Thoracic aorta (tissue), 2 donors: ENCODE measurements around the gene SCN10A. TPM values are rescaled to one million over a fixed set of nuclear protein-coding genes. Genes with fewer than 3 reads are reported as not detected.
A peak's percentile ranks its signal among the peaks of the same experiment; 100 is the strongest.

Experiments
- ATAC-seq: fragments of 150-250 bp; one replicate; pipeline ENCODE4 v1.8.0; 2017; ENCODE audit warnings: low read depth; ENCODE audit not compliant: insufficient number of reproducible peaks, low FRiP score
- DNase-seq: peaks from one replicate; pipeline ENCODE4 v3.0.0-alpha.2; 2020; ENCODE audit warnings: low spot score
- H3K27ac ChIP-seq, 2 donors: fragments of 200-600 bp; sonication (generic); 1 replicate in 1 of 2; 2 replicates in 1 of 2; pipeline ENCODE4 v1.5.1; 2016; ENCODE audit warnings: mild to moderate bottlenecking in 2 of 2, moderate library complexity in 2 of 2
- H3K27me3 ChIP-seq: fragments of 200-600 bp; sonication (generic); replicated peaks from 2 replicates; pipeline ENCODE4 v1.6.0; 2016; ENCODE audit warnings: mild to moderate bottlenecking; ENCODE audit not compliant: insufficient read depth
- H3K36me3 ChIP-seq: fragments of 200-600 bp; sonication (generic); one replicate; pipeline ENCODE4 v1.5.1; 2016
- H3K4me1 ChIP-seq, 2 donors: fragments of 200-600 bp; sonication (generic); 1 replicate in 1 of 2; 2 replicates in 1 of 2; pipeline versions ENCODE4 v1.5.1 to v1.6.0; 2016; ENCODE audit warnings: low read depth in 2 of 2, mild to moderate bottlenecking in 1 of 2; ENCODE audit not compliant: control insufficient read depth in 1 of 2
- H3K4me3 ChIP-seq: fragments of 200-600 bp; sonication (generic); 2 replicates; pipeline ENCODE4 v1.5.1; 2016; ENCODE audit warnings: mild to moderate bottlenecking
- H3K9me3 ChIP-seq: fragments of 200-600 bp; sonication (generic); 2 replicates; pipeline ENCODE4 v1.5.1; 2016
- total RNA-seq, 2 donors: library from RNA; depleted of rRNA; stranded (reverse); fragments of >200 nt; gene quantifications; one replicate each; pipeline versions ENCODE4 v1.1.0 to v1.2.3, GENCODE V29; 2016
- TF ChIP-seq, protein P1 (sequence below): fragments of 200-600 bp; sonication (generic); IDR thresholded peaks from one replicate; pipeline ENCODE4 v1.5.1; 2019; ENCODE audit warnings: antibody characterized with exemption

SCN10A gene
- total RNA-seq, 2 donors from 2014 or later: not detected

DNA sequence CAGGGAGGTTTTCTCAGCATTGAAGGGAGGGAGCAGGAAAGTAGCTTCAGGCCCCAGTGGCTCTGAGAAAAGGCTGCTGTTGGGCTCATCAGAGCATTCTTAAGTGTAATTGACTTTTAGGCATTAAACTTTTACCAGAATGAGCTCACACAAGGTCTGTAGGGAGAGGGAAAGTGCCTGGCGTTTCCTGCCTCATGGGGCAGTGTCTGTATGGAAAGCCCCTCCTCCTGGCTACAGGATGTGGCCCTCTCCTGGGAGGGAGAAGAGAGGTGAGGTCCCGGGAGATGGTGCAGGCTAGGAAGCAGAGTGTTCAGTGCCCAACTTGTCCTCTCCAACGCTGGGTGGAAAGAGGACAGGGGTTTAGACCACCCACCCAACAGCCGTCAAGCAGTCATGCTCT, 21.3 kb upstream of the SCN10A start:
- ATAC-seq (no peak), DNase-seq (no peak)
- H3K4me1 ChIP-seq: peaks cover 8 to 20% of the 10 kb centered on the region in 2 donors
- H3K4me3 ChIP-seq: no peak overlapping the region
- no peaks in the 10 kb centered on the region for H3K27me3 ChIP-seq
- no peaks in the 10 kb centered on the region for H3K9me3 ChIP-seq
- H3K27ac ChIP-seq: no peak overlapping the region
- no peaks in the 10 kb centered on the region for H3K36me3 ChIP-seq
- TF ChIP-seq, protein P1, sequence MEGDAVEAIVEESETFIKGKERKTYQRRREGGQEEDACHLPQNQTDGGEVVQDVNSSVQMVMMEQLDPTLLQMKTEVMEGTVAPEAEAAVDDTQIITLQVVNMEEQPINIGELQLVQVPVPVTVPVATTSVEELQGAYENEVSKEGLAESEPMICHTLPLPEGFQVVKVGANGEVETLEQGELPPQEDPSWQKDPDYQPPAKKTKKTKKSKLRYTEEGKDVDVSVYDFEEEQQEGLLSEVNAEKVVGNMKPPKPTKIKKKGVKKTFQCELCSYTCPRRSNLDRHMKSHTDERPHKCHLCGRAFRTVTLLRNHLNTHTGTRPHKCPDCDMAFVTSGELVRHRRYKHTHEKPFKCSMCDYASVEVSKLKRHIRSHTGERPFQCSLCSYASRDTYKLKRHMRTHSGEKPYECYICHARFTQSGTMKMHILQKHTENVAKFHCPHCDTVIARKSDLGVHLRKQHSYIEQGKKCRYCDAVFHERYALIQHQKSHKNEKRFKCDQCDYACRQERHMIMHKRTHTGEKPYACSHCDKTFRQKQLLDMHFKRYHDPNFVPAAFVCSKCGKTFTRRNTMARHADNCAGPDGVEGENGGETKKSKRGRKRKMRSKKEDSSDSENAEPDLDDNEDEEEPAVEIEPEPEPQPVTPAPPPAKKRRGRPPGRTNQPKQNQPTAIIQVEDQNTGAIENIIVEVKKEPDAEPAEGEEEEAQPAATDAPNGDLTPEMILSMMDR: no peak

DNA sequence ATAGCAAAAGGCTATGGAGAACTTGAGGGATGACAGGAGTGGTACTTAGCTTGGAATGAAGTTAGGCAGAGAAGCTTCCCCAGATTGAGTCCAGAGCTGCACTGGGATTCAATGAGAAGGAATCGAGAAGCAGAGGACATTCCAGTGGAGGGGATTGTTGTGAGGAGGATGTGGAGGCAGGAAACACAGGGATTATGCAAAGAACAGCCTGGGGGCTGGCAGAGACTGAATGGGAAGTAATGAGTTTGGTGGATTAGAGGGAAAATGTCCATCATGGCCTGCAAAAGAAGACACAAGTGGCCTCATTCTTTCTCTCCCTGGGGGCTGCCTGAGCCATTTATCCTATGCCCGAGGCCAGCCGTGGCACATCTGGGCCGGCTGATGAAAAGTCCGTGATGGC, 20.5 kb upstream of the SCN10A start:
- ATAC-seq: no peak
- Histone ChIP-seq H3K4me3 (no peak overlapping the region), H3K27me3 (no peaks in the 10 kb centered on the region), H3K36me3 (no peaks in the 10 kb centered on the region), H3K27ac (no peak overlapping the region), H3K9me3 (no peaks in the 10 kb centered on the region), H3K4me1 (peaks cover 8 to 20% of the 10 kb centered on the region in 2 donors)
- TF ChIP-seq, protein P1: no peak
- no peak for DNase-seq

GRCh38 chr3:38835939-38836338, 19.9 kb upstream of the SCN10A start:
- no peaks in the 10 kb centered on the region for H3K36me3 ChIP-seq
- DNase-seq (no peak), ATAC-seq (no peak)
- TF ChIP-seq, protein P1: no peak
- peaks cover 8 to 20% of the 10 kb centered on the region in 2 donors for H3K4me1 ChIP-seq
- H3K4me3 ChIP-seq: no peak overlapping the region
- H3K27ac ChIP-seq: no peak overlapping the region
- no peaks in the 10 kb centered on the region for H3K27me3 ChIP-seq
- no peaks in the 10 kb centered on the region for H3K9me3 ChIP-seq

- peaks cover 9 to 22% of the 10 kb centered on the region in 2 donors for H3K4me1 ChIP-seq
- no peaks in the 10 kb centered on the region for H3K36me3 ChIP-seq
- TF ChIP-seq, protein P1: no peak
- no peaks in the 10 kb centered on the region for H3K9me3 ChIP-seq
- no peak overlapping the region for H3K4me3 ChIP-seq
- DNase-seq (no peak), ATAC-seq (no peak)
- H3K27ac ChIP-seq: peak overlapping the region; percentile 52 to 66
- no peaks in the 10 kb centered on the region for H3K27me3 ChIP-seq
Observed at GRCh38 chr3:38834717-38835116, 18.7 kb upstream of the SCN10A start.

DNA sequence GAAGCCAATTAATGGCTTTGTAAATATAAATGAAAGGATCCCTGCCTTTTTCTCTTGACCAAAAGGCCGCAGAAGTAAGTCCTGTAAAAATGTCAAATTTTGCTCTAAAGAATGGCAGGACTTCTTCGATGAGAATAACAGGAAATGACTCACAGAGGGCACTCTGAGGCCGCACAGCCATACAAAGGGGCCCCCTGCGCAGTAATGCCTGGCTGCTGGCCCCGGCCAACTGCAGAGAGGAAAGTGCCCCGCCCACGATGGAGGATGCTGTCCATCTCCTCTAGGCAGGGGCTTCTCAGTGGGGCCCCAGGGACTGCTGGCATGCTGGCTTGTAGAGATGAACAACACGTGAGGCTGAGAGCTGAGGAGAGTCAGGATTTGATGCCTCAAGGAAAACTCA, 18.1 kb upstream of the SCN10A start:
- Histone ChIP-seq H3K9me3 (no peaks in the 10 kb centered on the region), H3K4me3 (no peak overlapping the region), H3K4me1 (peaks cover 12 to 28% of the 10 kb centered on the region in 2 donors), H3K36me3 (no peaks in the 10 kb centered on the region), H3K27me3 (no peaks in the 10 kb centered on the region), H3K27ac (peak overlapping the region; percentile 52 to 66)
- ATAC-seq (peak; percentile 56), DNase-seq (peak; percentile 11)
- TF ChIP-seq, protein P1: no peak
